Left ventricle myocardium inferior (tissue), 1 donor: ENCODE results near the gene SLC2A11. TPM values are rescaled to one million over a fixed set of nuclear protein-coding genes. Genes with fewer than 3 reads are reported as not detected.

ENCODE experiments used
- DNase-seq: peaks from one replicate; pipeline ENCODE4 v3.0.0-alpha.2; 2020
- H3K27ac ChIP-seq: fragments of 200-600 bp; replicated peaks from 2 replicates; pipeline ENCODE4 v1.8.0; 2021
- H3K27me3 ChIP-seq: fragments of 200-600 bp; 2 replicates; pipeline ENCODE4 v1.8.0; 2021; ENCODE audit warnings: low read depth
- H3K36me3 ChIP-seq: fragments of 200-600 bp; 2 replicates; pipeline ENCODE4 v1.8.0; 2021
- H3K4me1 ChIP-seq: fragments of 200-600 bp; 2 replicates; pipeline ENCODE4 v1.8.0; 2021
- H3K4me3 ChIP-seq: fragments of 200-600 bp; 2 replicates; pipeline ENCODE4 v1.8.0; 2021; ENCODE audit warnings: mild to moderate bottlenecking, moderate library complexity
- H3K9me3 ChIP-seq: fragments of 200-600 bp; replicated peaks from 2 replicates; pipeline ENCODE4 v1.8.0; 2021
- CTCF ChIP-seq: fragments of 200-600 bp; IDR thresholded peaks from 2 replicates; pipeline ENCODE4 v1.8.0; 2021; ENCODE audit warnings: antibody characterized with exemption, mild to moderate bottlenecking, borderline replicate concordance
- intact Hi-C: fragments of 100-400 bp; cut with micrococcal nuclease; formaldehyde crosslinking; loops from one replicate; pipeline ENCODE4 v1.11.0; 2022
- total RNA-seq: library from RNA; stranded (reverse); fragmentation: NEBNext Ultra II Directional; extraction: Animal tissue kit (Norgen Biotek cat#: 25700); gene quantifications from one replicate; pipeline ENCODE4 v1.2.1, GENCODE V29; 2021
- donor health status: DM: no; HTN: yes; CAD: no; lungs with severe emphysema.

The SLC2A11 gene
- total RNA-seq, 1 donor from 2014 or later: 22.0 TPM

GRCh38 chr22:23828800-23829680 lies 28.6 kb upstream of the SLC2A11 start:
- H3K4me1 ChIP-seq: peaks cover 100% of the 10 kb centered on the region
- peak; percentile 68 for DNase-seq

GRCh38 chr22:23829845-23830372 lies 27.8 kb upstream of the SLC2A11 start:
- Histone ChIP-seq H3K9me3 (no peaks in the 10 kb centered on the region), H3K27me3 (no peaks in the 10 kb centered on the region), H3K4me1 (peaks cover 100% of the 10 kb centered on the region), H3K27ac (peak overlapping the region; percentile 96), H3K36me3 (peaks cover 74% of the 10 kb centered on the region), H3K4me3 (no peak overlapping the region)
- DNase-seq: no peak
- TF ChIP-seq CTCF: no peak
- intact Hi-C loops: no loop called here

More at GRCh38 chr22:23828800-23829680, 28.6 kb upstream of the SLC2A11 start:
- Histone ChIP-seq H3K27me3 (no peaks in the 10 kb centered on the region), H3K9me3 (no peaks in the 10 kb centered on the region), H3K36me3 (peaks cover 73% of the 10 kb centered on the region), H3K27ac (peak overlapping the region; percentile 96), H3K4me3 (peak overlapping the region; percentile 25)
- intact Hi-C loops: no loop called here
- no peak for TF ChIP-seq CTCF

GRCh38 chr22:23831261-23831660 lies 26.4 kb upstream of the SLC2A11 start:
- Histone ChIP-seq H3K9me3 (no peaks in the 10 kb centered on the region), H3K4me3 (no peak overlapping the region), H3K4me1 (peaks cover 100% of the 10 kb centered on the region), H3K27me3 (no peaks in the 10 kb centered on the region), H3K36me3 (peaks cover 69% of the 10 kb centered on the region), H3K27ac (peak overlapping the region; percentile 96)
- intact Hi-C loops: no loop called here
- no peak for TF ChIP-seq CTCF
- DNase-seq: no peak

GRCh38 chr22:23831781-23832180 lies 25.9 kb upstream of the SLC2A11 start:
- Histone ChIP-seq H3K27ac (peak overlapping the region; percentile 96), H3K4me3 (no peak overlapping the region), H3K27me3 (no peaks in the 10 kb centered on the region), H3K4me1 (peaks cover 100% of the 10 kb centered on the region), H3K36me3 (peaks cover 66% of the 10 kb centered on the region), H3K9me3 (no peaks in the 10 kb centered on the region)
- intact Hi-C loops: no loop called here
- TF ChIP-seq CTCF: no peak
- no peak for DNase-seq

- peaks cover 100% of the 10 kb centered on the region for H3K4me1 ChIP-seq
These were observed 25.3 kb upstream of the SLC2A11 start for GRCh38 chr22:23832226-23833016.

More at GRCh38 chr22:23832226-23833016, 25.3 kb upstream of the SLC2A11 start:
- Histone ChIP-seq H3K4me3 (no peak overlapping the region), H3K9me3 (no peaks in the 10 kb centered on the region), H3K27ac (peak overlapping the region; percentile 96), H3K27me3 (no peaks in the 10 kb centered on the region), H3K36me3 (peaks cover 60% of the 10 kb centered on the region)
- no peak for TF ChIP-seq CTCF
- DNase-seq: no peak
- intact Hi-C loops: no loop called here
